ENCODE data around the gene SPHK1.

DNA sequence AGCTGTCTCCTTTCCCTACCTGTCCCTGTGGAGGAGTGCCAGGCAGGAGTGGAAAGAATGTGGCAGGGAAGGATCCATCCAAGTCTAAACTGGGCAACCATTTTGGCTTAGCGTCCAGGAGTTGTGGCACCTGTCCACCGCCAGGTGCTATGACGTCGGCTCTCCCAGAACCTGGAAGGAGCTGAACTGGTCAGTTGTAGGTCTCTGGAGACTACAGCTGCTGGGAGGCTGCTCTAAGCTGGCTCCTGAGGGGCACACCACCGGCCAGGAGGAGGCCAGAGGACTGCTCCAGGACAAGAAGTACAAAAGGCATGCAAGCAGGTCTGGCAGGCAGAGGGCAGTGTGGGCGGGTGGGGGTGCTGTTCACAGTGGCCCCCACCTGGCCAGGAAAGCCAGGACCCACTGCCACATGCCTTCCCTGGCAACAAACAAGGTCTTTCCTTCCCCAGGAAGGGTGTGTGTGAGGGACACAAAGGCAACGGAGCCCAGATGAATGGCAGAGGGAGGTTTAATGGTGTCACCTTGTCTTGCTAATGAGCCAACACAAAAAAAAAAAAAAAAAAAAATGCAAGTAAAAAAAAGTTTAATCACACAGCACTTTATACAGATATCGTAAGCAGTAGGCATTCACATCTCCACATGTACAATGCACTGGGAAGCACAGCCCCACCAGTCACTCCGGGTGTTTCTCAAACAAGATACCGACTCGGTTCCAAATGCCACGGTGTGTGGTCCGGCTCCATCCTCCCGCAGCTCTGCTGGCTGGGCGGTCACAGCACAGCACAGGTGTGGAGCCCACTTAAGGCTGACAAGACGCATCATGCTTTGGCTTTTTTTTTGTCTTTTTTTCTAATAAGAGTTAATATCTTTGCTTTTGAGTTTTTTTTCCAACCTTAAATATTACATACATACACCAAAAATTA lies 4.8 kb downstream of the SPHK1 start:
- TF ChIP-seq POLR2AphosphoS5 (IDR thresholded peaks at IDR 0.05; ENCODE audit: insufficient read depth, low read depth, low read length) (peak; percentile 48), POLR2A (IDR thresholded peaks at IDR 0.05; ENCODE audit: low read depth, low read length) (peak; percentile 12), EZH2 (IDR thresholded peaks at IDR 0.05; ENCODE audit: borderline replicate concordance, low read depth, low read length, severe bottlenecking) (no peak), MYC (IDR thresholded peaks at IDR 0.05; ENCODE audit: low read depth, low read length) (no peak), GATA2 (IDR thresholded peaks at IDR 0.05; ENCODE audit: insufficient read depth, insufficient read length, low read depth, low read length) (no peak), JUN (IDR thresholded peaks at IDR 0.05; ENCODE audit: borderline replicate concordance, insufficient read depth, insufficient read length, low read depth) (no peak)
- TF ChIP-seq, protein P1, sequence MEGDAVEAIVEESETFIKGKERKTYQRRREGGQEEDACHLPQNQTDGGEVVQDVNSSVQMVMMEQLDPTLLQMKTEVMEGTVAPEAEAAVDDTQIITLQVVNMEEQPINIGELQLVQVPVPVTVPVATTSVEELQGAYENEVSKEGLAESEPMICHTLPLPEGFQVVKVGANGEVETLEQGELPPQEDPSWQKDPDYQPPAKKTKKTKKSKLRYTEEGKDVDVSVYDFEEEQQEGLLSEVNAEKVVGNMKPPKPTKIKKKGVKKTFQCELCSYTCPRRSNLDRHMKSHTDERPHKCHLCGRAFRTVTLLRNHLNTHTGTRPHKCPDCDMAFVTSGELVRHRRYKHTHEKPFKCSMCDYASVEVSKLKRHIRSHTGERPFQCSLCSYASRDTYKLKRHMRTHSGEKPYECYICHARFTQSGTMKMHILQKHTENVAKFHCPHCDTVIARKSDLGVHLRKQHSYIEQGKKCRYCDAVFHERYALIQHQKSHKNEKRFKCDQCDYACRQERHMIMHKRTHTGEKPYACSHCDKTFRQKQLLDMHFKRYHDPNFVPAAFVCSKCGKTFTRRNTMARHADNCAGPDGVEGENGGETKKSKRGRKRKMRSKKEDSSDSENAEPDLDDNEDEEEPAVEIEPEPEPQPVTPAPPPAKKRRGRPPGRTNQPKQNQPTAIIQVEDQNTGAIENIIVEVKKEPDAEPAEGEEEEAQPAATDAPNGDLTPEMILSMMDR (IDR thresholded peaks at IDR 0.05; ENCODE audit: extremely low read depth in 1 of 2, insufficient read depth in 1 of 2, low read depth in 1 of 2, low read length in 2 of 2), result peak in 1 of 2 donors; percentile 21
- TF ChIP-seq, protein P2, sequence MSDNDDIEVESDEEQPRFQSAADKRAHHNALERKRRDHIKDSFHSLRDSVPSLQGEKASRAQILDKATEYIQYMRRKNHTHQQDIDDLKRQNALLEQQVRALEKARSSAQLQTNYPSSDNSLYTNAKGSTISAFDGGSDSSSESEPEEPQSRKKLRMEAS (IDR thresholded peaks at IDR 0.05; ENCODE audit: insufficient read depth, insufficient read length), result no peak

All from endothelial cell of umbilical vein (primary cell).